Right atrium auricular region (tissue), 2 donors: ENCODE data around the gene ULK3. TPM values are rescaled to one million over a fixed set of nuclear protein-coding genes. Genes with fewer than 3 reads are reported as not detected.

Experiments
- DNase-seq: peaks from one replicate; pipeline ENCODE4 v3.0.0-alpha.2; 2019; ENCODE audit warnings: low spot score
- H3K27ac ChIP-seq, 2 donors: fragments of 200-600 bp; sonication (generic); 1 replicate in 1 of 2; 2 replicates in 1 of 2; pipeline ENCODE4 v1.5.1; 2016 to 2019
- H3K27me3 ChIP-seq, 2 donors: fragments of 200-600 bp; sonication (generic); one replicate each; pipeline versions ENCODE4 v1.5.1 to v1.6.0; 2017 to 2019
- H3K36me3 ChIP-seq: fragments of 200-600 bp; sonication (generic); one replicate; pipeline ENCODE4 v1.5.1; 2016
- H3K4me1 ChIP-seq, 2 donors: fragments of 200-600 bp; sonication (generic); one replicate each; pipeline versions ENCODE4 v1.5.1 to v1.6.0; 2017 to 2019
- H3K4me3 ChIP-seq, 2 donors: fragments of 200-600 bp; sonication (generic); 1 replicate in 1 of 2; 2 replicates in 1 of 2; pipeline ENCODE4 v1.5.1; 2017 to 2019; ENCODE audit warnings: mild to moderate bottlenecking in 1 of 2, moderate library complexity in 1 of 2
- H3K9me3 ChIP-seq, 2 donors: fragments of 200-600 bp; sonication (generic); one replicate each; pipeline ENCODE4 v1.5.1; 2019
- total RNA-seq, 2 donors: library from RNA; depleted of rRNA; stranded (reverse); fragments of >200 nt; gene quantifications; one replicate each; pipeline ENCODE4 v1.1.0, GENCODE V29; 2016
- TF ChIP-seq, protein P1 (sequence below), 2 donors: fragments of 200-600 bp; sonication (generic); IDR thresholded peaks; one replicate each; pipeline ENCODE4 v1.5.1; 2019; ENCODE audit warnings: antibody characterized with exemption in 2 of 2

The ULK3 gene
- total RNA-seq, 2 donors from 2014 or later, result 38.1 to 42.9 TPM

DNA sequence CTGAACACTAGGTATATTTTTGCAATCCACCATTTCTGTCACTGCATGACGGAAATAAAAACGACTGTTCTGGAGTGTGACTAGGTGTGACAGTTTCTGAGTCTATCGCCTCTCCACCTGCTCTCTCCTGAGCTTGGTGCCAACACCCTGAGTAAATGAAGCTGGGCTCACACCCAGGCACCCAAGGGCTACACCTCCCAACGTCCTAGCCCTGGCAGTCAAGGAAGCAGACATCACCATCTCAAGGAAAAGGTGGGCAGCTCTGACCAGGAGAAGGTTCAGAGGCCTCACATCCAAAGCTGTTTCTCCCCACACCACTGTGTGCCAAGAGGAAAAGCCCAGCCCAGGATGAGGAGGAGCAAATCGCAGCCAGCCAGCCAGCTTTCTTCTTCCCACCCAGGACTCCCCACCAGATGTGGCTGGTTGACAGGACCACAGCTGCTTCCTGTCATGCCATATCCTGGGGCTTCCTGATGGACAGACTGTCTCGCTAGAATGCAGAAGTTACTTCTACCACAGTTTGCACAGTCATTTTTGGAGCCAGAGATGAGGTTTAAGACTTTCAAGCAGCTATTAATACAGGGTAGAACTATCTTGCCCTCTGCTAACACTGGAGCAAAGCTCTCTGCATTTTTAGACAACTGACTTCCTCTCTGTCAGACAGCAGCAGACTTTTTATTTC, 26.9 kb upstream of the ULK3 start:
- Histone ChIP-seq H3K36me3 (no peaks in the 10 kb centered on the region), H3K4me3 (peak overlapping the region in 1 of 2 donors; percentile 1), H3K4me1 (peaks cover 0 to 80% of the 10 kb centered on the region in 2 donors)

DNA sequence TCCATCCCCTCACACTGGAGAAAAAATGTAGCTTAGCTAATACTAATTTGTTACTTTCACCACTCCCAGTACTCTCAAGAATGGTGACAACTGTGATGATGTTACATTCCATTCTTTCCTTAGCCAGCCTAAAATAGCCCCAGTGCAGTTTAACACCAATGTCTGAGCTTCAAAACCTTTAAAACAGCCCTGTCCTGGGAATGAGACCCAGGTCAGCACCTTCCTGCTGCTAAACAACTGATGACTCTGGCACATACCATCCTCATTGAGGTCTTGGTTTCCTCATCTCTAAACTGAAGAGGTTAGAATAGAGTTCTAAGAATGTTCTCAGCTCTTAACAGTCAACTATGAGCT, 26.4 kb upstream of the ULK3 start:
- Histone ChIP-seq H3K27me3 (no peaks in the 10 kb centered on the region), H3K4me3 (no peak overlapping the region), H3K27ac (peak overlapping the region; percentile 76 to 93), H3K4me1 (peaks cover 0 to 85% of the 10 kb centered on the region in 2 donors), H3K36me3 (no peaks in the 10 kb centered on the region), H3K9me3 (no peaks in the 10 kb centered on the region)
- no peak for DNase-seq
- TF ChIP-seq, protein P1, sequence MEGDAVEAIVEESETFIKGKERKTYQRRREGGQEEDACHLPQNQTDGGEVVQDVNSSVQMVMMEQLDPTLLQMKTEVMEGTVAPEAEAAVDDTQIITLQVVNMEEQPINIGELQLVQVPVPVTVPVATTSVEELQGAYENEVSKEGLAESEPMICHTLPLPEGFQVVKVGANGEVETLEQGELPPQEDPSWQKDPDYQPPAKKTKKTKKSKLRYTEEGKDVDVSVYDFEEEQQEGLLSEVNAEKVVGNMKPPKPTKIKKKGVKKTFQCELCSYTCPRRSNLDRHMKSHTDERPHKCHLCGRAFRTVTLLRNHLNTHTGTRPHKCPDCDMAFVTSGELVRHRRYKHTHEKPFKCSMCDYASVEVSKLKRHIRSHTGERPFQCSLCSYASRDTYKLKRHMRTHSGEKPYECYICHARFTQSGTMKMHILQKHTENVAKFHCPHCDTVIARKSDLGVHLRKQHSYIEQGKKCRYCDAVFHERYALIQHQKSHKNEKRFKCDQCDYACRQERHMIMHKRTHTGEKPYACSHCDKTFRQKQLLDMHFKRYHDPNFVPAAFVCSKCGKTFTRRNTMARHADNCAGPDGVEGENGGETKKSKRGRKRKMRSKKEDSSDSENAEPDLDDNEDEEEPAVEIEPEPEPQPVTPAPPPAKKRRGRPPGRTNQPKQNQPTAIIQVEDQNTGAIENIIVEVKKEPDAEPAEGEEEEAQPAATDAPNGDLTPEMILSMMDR (IDR thresholded peaks at IDR 0.05), result no peak

More for the DNA sequence above, 26.9 kb upstream of the ULK3 start:
- Histone ChIP-seq H3K27me3 (no peaks in the 10 kb centered on the region), H3K9me3 (no peaks in the 10 kb centered on the region), H3K27ac (peak overlapping the region; percentile 76 to 93)
- DNase-seq, result peak; percentile 81
- TF ChIP-seq, protein P1 (IDR thresholded peaks at IDR 0.05), result no peak

DNA sequence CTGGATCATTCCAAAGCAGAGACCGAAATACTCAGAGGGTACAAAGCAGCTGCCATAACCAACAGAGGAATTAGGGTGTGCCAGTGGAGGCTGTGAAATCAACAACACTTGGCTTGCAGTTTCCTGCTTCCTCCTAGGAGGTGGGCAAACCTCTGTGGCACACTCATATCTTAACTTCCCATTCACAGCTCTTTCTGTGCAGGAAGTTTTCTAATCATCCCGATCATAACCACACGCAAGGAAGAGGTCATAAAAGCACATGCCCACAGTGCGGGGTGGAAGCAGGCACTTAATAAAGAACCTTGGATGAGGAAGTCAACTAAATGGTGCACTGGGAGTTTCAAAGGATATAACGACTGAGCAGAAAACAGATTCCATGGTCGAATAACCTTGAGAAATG, 25.1 kb upstream of the ULK3 start:
- TF ChIP-seq, protein P1 (IDR thresholded peaks at IDR 0.05), result no peak
- Histone ChIP-seq H3K9me3 (no peaks in the 10 kb centered on the region), H3K4me1 (peaks cover 0 to 91% of the 10 kb centered on the region in 2 donors), H3K36me3 (no peaks in the 10 kb centered on the region), H3K4me3 (no peak overlapping the region), H3K27ac (peak overlapping the region; percentile 76 to 93), H3K27me3 (no peaks in the 10 kb centered on the region)
- peak; percentile 66 for DNase-seq

DNA sequence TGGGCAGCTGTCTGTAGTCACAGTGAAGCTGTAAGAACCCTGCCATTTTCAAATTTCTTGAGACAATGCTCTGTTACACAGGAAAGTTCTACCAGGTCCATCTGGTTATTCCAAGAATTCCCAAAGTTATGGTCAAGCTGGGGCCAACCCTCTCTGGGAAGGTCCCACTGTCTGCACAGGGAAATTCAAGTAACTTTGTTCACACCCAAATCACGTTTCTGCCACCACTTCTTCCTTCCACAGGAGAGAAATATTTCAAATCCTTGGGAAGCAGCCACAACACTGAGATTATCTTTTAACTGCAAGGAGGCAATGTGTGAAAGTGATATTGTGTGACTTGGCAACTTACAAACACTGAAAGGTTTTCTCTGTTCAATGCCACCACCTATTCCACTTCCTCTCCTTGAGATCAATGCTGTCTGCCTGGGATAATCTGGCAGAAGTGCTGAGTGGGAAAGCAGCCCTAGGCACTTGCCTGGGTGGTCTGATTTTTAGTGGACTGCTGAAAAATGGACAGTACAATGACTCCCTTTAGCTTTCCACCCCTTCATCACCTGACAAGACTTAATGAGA, 24.6 kb upstream of the ULK3 start:
- Histone ChIP-seq H3K4me1 (peaks cover 0 to 93% of the 10 kb centered on the region in 2 donors), H3K36me3 (no peaks in the 10 kb centered on the region), H3K9me3 (no peaks in the 10 kb centered on the region), H3K27ac (peak overlapping the region; percentile 76 to 93), H3K27me3 (no peaks in the 10 kb centered on the region), H3K4me3 (no peak overlapping the region)
- DNase-seq, result no peak
- TF ChIP-seq, protein P1 (IDR thresholded peaks at IDR 0.05), result no peak

DNA sequence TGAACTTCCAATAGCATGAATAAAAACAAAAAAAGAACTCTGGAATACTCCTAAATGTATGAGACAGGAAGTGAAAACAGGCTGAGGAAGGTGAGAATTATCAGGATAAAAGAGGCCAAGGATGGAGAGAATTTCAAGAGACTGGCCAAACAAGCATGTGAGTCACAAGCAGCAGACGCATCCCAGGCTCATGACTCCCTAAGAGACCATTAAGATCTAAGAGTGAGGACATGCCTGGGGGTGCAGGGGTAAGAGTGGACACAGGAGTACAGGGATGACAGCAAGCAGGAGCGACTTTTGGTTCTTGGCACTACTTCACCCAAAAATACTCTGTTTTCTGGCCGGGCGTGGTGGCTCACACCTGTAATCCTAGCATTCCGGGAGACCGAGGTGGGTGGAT, 23.1 kb upstream of the ULK3 start:
- DNase-seq, result no peak
- Histone ChIP-seq H3K27ac (peak overlapping the region; percentile 76 to 93), H3K27me3 (no peaks in the 10 kb centered on the region), H3K4me3 (no peak overlapping the region), H3K36me3 (no peaks in the 10 kb centered on the region), H3K4me1 (peaks cover 0 to 78% of the 10 kb centered on the region in 2 donors), H3K9me3 (no peaks in the 10 kb centered on the region)
- TF ChIP-seq, protein P1 (IDR thresholded peaks at IDR 0.05), result no peak
